Testis (tissue), 2 donors: ENCODE measurements around the gene NCCRP1.

ENCODE experiments used
- POLR2A ChIP-seq: fragments of 450-650 bp; IDR thresholded peaks from one replicate; pipeline ENCODE4 v1.6.1; 2017; ENCODE audit warnings: antibody characterized with exemption, mild to moderate bottlenecking, moderate library complexity
- TF ChIP-seq, protein P1 (sequence below), 3 experiments: fragments of 450-650 bp in 2 of 3; fragments of 200-600 bp in 1 of 3; sonication (generic) in 1 of 3; IDR thresholded peaks; one replicate each; pipeline ENCODE4 v1.5.1; 2016 to 2019; ENCODE audit warnings: antibody characterized with exemption in 3 of 3, mild to moderate bottlenecking in 2 of 3, moderate library complexity in 1 of 3

DNA sequence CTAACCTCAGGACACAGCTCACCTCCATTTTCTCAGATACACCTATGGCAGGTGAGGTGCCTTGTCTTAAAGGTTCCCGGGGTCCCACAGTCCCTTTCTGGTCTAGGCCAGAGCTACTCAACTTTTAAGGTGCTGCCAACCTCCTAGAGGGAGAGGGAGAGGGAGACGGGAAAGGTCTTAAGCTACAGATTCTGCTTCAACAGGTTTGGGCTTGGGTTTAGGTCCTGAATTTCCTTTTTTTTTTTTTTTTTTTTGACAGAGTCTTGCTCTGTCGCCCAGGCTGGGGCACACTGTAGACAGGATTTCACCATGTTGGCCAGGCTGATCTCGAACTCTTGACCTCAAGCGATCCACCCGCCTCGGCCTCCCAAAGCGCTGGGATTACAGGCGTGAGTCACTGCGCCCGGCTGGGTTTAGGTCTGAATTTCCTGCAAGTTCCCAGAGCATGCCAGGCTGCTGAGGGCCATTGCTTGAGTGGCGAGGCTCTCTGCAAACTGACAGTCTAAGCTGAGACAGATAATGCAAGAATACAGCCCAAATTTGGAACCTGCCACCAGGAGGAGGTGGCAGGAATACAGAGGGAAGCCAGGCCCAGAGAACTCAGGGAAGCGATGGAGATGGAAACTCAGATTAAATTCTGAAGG is 15.1 kb downstream of the NCCRP1 start:
- TF ChIP-seq, protein P1, sequence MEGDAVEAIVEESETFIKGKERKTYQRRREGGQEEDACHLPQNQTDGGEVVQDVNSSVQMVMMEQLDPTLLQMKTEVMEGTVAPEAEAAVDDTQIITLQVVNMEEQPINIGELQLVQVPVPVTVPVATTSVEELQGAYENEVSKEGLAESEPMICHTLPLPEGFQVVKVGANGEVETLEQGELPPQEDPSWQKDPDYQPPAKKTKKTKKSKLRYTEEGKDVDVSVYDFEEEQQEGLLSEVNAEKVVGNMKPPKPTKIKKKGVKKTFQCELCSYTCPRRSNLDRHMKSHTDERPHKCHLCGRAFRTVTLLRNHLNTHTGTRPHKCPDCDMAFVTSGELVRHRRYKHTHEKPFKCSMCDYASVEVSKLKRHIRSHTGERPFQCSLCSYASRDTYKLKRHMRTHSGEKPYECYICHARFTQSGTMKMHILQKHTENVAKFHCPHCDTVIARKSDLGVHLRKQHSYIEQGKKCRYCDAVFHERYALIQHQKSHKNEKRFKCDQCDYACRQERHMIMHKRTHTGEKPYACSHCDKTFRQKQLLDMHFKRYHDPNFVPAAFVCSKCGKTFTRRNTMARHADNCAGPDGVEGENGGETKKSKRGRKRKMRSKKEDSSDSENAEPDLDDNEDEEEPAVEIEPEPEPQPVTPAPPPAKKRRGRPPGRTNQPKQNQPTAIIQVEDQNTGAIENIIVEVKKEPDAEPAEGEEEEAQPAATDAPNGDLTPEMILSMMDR (IDR thresholded peaks at IDR 0.05) = no peak
- TF ChIP-seq POLR2A = no peak
